Activated CD8-positive, alpha-beta memory T cell treated with anti-CD3 and anti-CD28 coated beads for 36 hours (primary cell): ENCODE measurements around the gene SLC26A5. TPM values are rescaled to one million over a fixed set of nuclear protein-coding genes. Genes with fewer than 3 reads are reported as not detected.
"Not testable (repeated sequence)": the region's sequence is repeated elsewhere in the genome, so short reads cannot be mapped to it uniquely, and the experiment has no call there.

ENCODE experiments used
- CTCF ChIA-PET: fragments of 350-600 bp; sonication (Branson Sonifier 250); formaldehyde crosslinking; loops from one replicate; lab custom pipeline; 2021; ENCODE audit warnings: antibody characterized with exemption; lab: Charles Lee
- POLR2A ChIA-PET: fragments of 350-600 bp; sonication (Branson Sonifier 250); formaldehyde crosslinking; loops from one replicate; lab custom pipeline; 2021; ENCODE audit warnings: antibody characterized with exemption; lab: Charles Lee
- total RNA-seq, 2 experiments: library from RNA; stranded (reverse); gene quantifications; one replicate each; pipeline ENCODE4 v1.2.3, GENCODE V29; 2021

Gene SLC26A5
- total RNA-seq, 2 experiments from 2014 or later = not detected

- POLR2A ChIA-PET = no interaction called here
- CTCF ChIA-PET = no interaction called here
These were observed 32.6 kb downstream of the SLC26A5 start for GRCh38 chr7:103413407-103413806.

- ChIA-PET CTCF (interaction anchor here (0.6 kb wide), 1 partner anchor 73 kb away, joined by 3 read pairs; no protein-coding TSS in a partner anchor), POLR2A (no interaction called here)
These were observed 33.9 kb downstream of the SLC26A5 start for GRCh38 chr7:103412151-103412550.

GRCh38 chr7:103405789-103406613 lies 40.0 kb downstream of the SLC26A5 start:
- POLR2A ChIA-PET = not testable (repeated sequence)
- CTCF ChIA-PET = interaction anchor here (1.4 to 1.6 kb wide), 3 partner anchors 8 to 116 kb away, joined by 3 to 7 read pairs (median 6); no protein-coding TSS in a partner anchor

GRCh38 chr7:103399687-103400086 lies 46.3 kb downstream of the SLC26A5 start:
- POLR2A ChIA-PET, CTCF ChIA-PET: not testable (repeated sequence)

GRCh38 chr7:103398483-103399127 lies 47.4 kb downstream of the SLC26A5 start:
- CTCF ChIA-PET = interaction anchor here (1.4 kb wide), 1 partner anchor 8 kb away, joined by 7 read pairs; no protein-coding TSS in a partner anchor
- POLR2A ChIA-PET = no interaction called here

GRCh38 chr7:103396471-103396870 lies 49.5 kb downstream of the SLC26A5 start:
- POLR2A ChIA-PET = no interaction called here
- CTCF ChIA-PET = no interaction called here

- ChIA-PET CTCF (no interaction called here), POLR2A (no interaction called here)
These were observed 50.9 kb downstream of the SLC26A5 start for GRCh38 chr7:103395071-103395470.

- ChIA-PET CTCF (no interaction called here), POLR2A (no interaction called here)
These were observed 51.4 kb downstream of the SLC26A5 start for GRCh38 chr7:103394566-103394965.

GRCh38 chr7:103391976-103392375 lies 54.0 kb downstream of the SLC26A5 start:
- POLR2A ChIA-PET = no interaction called here

GRCh38 chr7:103391150-103391549 lies 54.9 kb downstream of the SLC26A5 start:
- ChIA-PET POLR2A (no interaction called here), CTCF (no interaction called here)

More at GRCh38 chr7:103391976-103392375, 54.0 kb downstream of the SLC26A5 start:
- CTCF ChIA-PET = no interaction called here

GRCh38 chr7:103389263-103389662 lies 56.7 kb downstream of the SLC26A5 start:
- ChIA-PET POLR2A (no interaction called here), CTCF (no interaction called here)

- ChIA-PET POLR2A (no interaction called here), CTCF (no interaction called here)
These were observed 57.4 kb downstream of the SLC26A5 start for GRCh38 chr7:103388469-103389140.

GRCh38 chr7:103387242-103387641 lies 58.8 kb downstream of the SLC26A5 start:
- POLR2A ChIA-PET = no interaction called here
- CTCF ChIA-PET = no interaction called here

- POLR2A ChIA-PET = no interaction called here
- CTCF ChIA-PET = no interaction called here
These were observed 64.0 kb downstream of the SLC26A5 start for GRCh38 chr7:103382032-103382402.

GRCh38 chr7:103381280-103382031 lies 64.6 kb downstream of the SLC26A5 start:
- POLR2A ChIA-PET = no interaction called here
- CTCF ChIA-PET = no interaction called here

GRCh38 chr7:103380395-103381191 lies 65.4 kb downstream of the SLC26A5 start:
- CTCF ChIA-PET = interaction anchor here (0.6 kb wide), 1 partner anchor 275 kb away, joined by 3 read pairs; no protein-coding TSS in a partner anchor
- POLR2A ChIA-PET = no interaction called here

- ChIA-PET CTCF (interaction anchor here (0.6 kb wide), 1 partner anchor 273 kb away, joined by 3 read pairs; no protein-coding TSS in a partner anchor), POLR2A (no interaction called here)
These were observed 66.6 kb downstream of the SLC26A5 start for GRCh38 chr7:103379270-103379975.
